ENCODE data around the gene COL5A1. TPM values are rescaled to one million over a fixed set of nuclear protein-coding genes. Genes with fewer than 3 reads are reported as not detected.

The COL5A1 gene
- total RNA-seq, 1 experiment from 2014 or later, result 10.6 TPM

DNA sequence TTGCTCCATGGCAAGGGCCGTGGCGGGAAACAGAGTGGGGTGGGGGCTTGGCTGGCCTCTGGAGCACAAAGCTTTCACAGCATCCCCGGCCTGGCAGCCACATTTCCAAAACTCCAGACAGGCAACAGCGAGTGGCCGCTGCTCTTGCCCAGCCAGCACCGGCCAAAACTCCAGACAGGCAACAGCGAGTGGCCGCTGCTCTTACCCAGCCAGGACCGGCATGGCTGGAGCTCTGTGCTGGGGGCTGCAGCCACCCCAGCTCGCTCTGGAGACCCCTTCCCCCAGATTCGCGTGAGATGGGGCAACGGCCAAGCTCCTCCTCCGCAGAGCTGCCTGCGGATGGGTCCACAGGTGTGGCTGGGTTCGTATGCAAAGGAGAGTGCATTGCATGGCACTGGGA lies 98.5 kb downstream of the COL5A1 start:
- H2AFZ ChIP-seq (ENCODE audit: low read length), result no peak overlapping the region
- no peak overlapping the region for H3K27ac ChIP-seq (ENCODE audit: low read length)
- H3F3A ChIP-seq (ENCODE audit: low read length, unreplicated experiment), result no peaks in the 10 kb centered on the region
- H3K4me3 ChIP-seq (ENCODE audit: low read length), result no peak overlapping the region
- no peaks in the 10 kb centered on the region for H3K79me2 ChIP-seq (ENCODE audit: low read length)
- H3K4me1 ChIP-seq (ENCODE audit: insufficient read depth, low read length), result no peaks in the 10 kb centered on the region
- no peaks in the 10 kb centered on the region for H3K36me3 ChIP-seq (ENCODE audit: low read depth, low read length)
- no peaks in the 10 kb centered on the region for H3K27me3 ChIP-seq (ENCODE audit: low read length)
- CTCF ChIA-PET, result no interaction called here
- no peaks in the 10 kb centered on the region for H3K9me3 ChIP-seq (ENCODE audit: low read length)
- no peak overlapping the region for H3K4me2 ChIP-seq (ENCODE audit: low read length)
- no peak for TF ChIP-seq EZH2 (IDR thresholded peaks at IDR 0.05; ENCODE audit: low read length, unreplicated experiment)
- TF ChIP-seq EZH2phosphoT487 (IDR thresholded peaks at IDR 0.05; ENCODE audit: borderline replicate concordance, low read length), result no peak
- DNase-seq (no peak), ATAC-seq (no peak)
- no peaks in the 10 kb centered on the region for H4K20me1 ChIP-seq (ENCODE audit: low read length)
- BruUV-seq (replicated peaks), result no TSS peak
- intact Hi-C loops (cut with micrococcal nuclease), result no loop called here
- no peak overlapping the region for H3K9ac ChIP-seq (ENCODE audit: low read length)
- no peaks in the 10 kb centered on the region for H3K9me2 ChIP-seq (replicated peaks; ENCODE audit: low read length)
- POLR2A ChIA-PET (ENCODE audit: unreplicated experiment), result no interaction called here

DNA sequence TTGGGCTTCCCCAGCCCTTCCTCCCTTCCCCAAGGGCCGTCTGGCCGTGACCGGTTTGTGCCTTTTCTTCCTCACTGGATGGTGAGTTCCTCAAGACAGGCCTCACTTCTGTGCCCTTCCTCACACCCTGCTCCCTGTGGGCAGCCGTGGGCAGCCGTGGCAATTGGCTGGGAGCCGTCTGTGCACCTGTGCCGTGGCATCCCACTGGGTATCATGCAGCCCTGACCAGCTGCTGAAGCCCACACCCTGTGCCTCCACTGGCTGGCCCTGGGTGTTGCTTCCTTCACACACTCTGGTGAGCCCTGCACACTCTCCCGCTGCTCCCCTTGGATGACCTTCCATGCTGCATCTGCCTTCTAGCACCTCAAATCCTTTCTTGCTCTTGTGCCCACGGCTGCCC lies 100.2 kb downstream of the COL5A1 start:
- H3F3A ChIP-seq (ENCODE audit: low read length, unreplicated experiment), result no peaks in the 10 kb centered on the region
- CTCF ChIA-PET, result no interaction called here
- H3K27me3 ChIP-seq (ENCODE audit: low read length), result no peaks in the 10 kb centered on the region
- BruUV-seq (replicated peaks), result no TSS peak
- no peaks in the 10 kb centered on the region for H3K9me2 ChIP-seq (replicated peaks; ENCODE audit: low read length)
- H3K4me3 ChIP-seq (ENCODE audit: low read length), result no peak overlapping the region
- H3K4me1 ChIP-seq (ENCODE audit: insufficient read depth, low read length), result no peaks in the 10 kb centered on the region
- H3K27ac ChIP-seq (ENCODE audit: low read length), result no peak overlapping the region
- H3K9ac ChIP-seq (ENCODE audit: low read length), result no peak overlapping the region
- POLR2A ChIA-PET (ENCODE audit: unreplicated experiment), result no interaction called here
- no peaks in the 10 kb centered on the region for H3K36me3 ChIP-seq (ENCODE audit: low read depth, low read length)
- DNase-seq, result no peak
- H2AFZ ChIP-seq (ENCODE audit: low read length), result no peak overlapping the region
- ATAC-seq, result no peak
- TF ChIP-seq, protein P1, sequence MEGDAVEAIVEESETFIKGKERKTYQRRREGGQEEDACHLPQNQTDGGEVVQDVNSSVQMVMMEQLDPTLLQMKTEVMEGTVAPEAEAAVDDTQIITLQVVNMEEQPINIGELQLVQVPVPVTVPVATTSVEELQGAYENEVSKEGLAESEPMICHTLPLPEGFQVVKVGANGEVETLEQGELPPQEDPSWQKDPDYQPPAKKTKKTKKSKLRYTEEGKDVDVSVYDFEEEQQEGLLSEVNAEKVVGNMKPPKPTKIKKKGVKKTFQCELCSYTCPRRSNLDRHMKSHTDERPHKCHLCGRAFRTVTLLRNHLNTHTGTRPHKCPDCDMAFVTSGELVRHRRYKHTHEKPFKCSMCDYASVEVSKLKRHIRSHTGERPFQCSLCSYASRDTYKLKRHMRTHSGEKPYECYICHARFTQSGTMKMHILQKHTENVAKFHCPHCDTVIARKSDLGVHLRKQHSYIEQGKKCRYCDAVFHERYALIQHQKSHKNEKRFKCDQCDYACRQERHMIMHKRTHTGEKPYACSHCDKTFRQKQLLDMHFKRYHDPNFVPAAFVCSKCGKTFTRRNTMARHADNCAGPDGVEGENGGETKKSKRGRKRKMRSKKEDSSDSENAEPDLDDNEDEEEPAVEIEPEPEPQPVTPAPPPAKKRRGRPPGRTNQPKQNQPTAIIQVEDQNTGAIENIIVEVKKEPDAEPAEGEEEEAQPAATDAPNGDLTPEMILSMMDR (conservative IDR thresholded peaks at IDR 0.05; ENCODE audit: low read depth, low read length), result no peak
- TF ChIP-seq EZH2phosphoT487 (IDR thresholded peaks at IDR 0.05; ENCODE audit: borderline replicate concordance, low read length), result no peak
- TF ChIP-seq EZH2 (IDR thresholded peaks at IDR 0.05; ENCODE audit: low read length, unreplicated experiment), result no peak
- intact Hi-C loops (cut with micrococcal nuclease), result no loop called here
- no peak overlapping the region for H3K4me2 ChIP-seq (ENCODE audit: low read length)
- H3K79me2 ChIP-seq (ENCODE audit: low read length), result no peaks in the 10 kb centered on the region
- no peaks in the 10 kb centered on the region for H4K20me1 ChIP-seq (ENCODE audit: low read length)
- H3K9me3 ChIP-seq (ENCODE audit: low read length), result no peaks in the 10 kb centered on the region

DNA sequence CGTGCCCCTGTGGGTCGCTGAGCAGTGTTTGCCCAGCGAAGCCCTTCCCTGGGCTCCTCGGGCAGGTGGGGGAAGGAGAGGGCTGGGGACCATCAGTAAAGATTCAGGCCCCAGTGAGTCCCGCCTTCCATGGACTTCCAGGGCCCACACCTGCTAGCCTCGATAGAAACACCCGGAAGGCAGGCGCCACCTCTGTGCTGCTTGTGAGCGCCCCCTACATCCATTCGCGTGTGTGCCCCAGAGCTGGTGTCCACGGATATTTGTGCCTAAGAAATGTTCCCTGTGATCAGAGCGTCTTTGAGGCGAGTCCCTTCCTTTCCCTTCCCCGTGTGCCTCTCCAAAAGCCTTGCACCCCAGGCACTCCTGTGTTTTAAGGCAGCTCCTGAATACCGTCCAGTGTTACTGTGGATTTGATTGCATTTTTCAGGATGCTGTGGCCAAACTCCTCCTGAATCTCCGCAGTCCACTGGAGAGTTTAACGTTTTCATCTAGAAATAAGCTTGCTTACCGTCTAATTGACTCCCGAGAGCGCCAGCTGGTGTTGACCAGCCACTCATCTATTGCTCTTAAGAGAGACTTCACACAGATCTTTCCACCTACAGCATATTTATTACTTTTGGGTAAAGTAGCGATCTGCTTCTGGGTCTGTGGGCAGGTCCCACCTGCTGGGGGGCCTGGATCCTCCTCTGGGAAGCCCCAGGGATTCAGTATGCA lies 101.4 kb downstream of the COL5A1 start:
- H3K4me3 ChIP-seq (ENCODE audit: low read length), result no peak overlapping the region
- H3F3A ChIP-seq (ENCODE audit: low read length, unreplicated experiment), result no peaks in the 10 kb centered on the region
- DNase-seq (no peak), ATAC-seq (no peak)
- H3K4me1 ChIP-seq (ENCODE audit: insufficient read depth, low read length), result no peaks in the 10 kb centered on the region
- H3K36me3 ChIP-seq (ENCODE audit: low read depth, low read length), result peaks cover 4% of the 10 kb centered on the region; the same call in 1 of the 2 replicates
- TF ChIP-seq EZH2 (IDR thresholded peaks at IDR 0.05; ENCODE audit: low read length, unreplicated experiment), result no peak
- TF ChIP-seq, protein P1 (conservative IDR thresholded peaks at IDR 0.05; ENCODE audit: low read depth, low read length), result no peak
- TF ChIP-seq EZH2phosphoT487 (IDR thresholded peaks at IDR 0.05; ENCODE audit: borderline replicate concordance, low read length), result no peak
- H3K9me2 ChIP-seq (replicated peaks; ENCODE audit: low read length), result no peaks in the 10 kb centered on the region
- H3K9ac ChIP-seq (ENCODE audit: low read length), result no peak overlapping the region
- no peak overlapping the region for H3K4me2 ChIP-seq (ENCODE audit: low read length)
- POLR2A ChIA-PET (ENCODE audit: unreplicated experiment), result no interaction called here
- H2AFZ ChIP-seq (ENCODE audit: low read length), result no peak overlapping the region
- intact Hi-C loops (cut with micrococcal nuclease), result no loop called here
- H3K9me3 ChIP-seq (ENCODE audit: low read length), result no peaks in the 10 kb centered on the region
- H4K20me1 ChIP-seq (ENCODE audit: low read length), result no peaks in the 10 kb centered on the region
- no peaks in the 10 kb centered on the region for H3K79me2 ChIP-seq (ENCODE audit: low read length)
- CTCF ChIA-PET, result no interaction called here
- no TSS peak for BruUV-seq (replicated peaks)
- no peak overlapping the region for H3K27ac ChIP-seq (ENCODE audit: low read length)
- H3K27me3 ChIP-seq (ENCODE audit: low read length), result no peaks in the 10 kb centered on the region
